Measurements from ENCODE around the gene PKLR. TPM values are rescaled to one million over a fixed set of nuclear protein-coding genes. Genes with fewer than 3 reads are reported as not detected.
"Not testable (repeated sequence)": the region's sequence is repeated elsewhere in the genome, so short reads cannot be mapped to it uniquely, and the experiment has no call there.

The PKLR gene
- total RNA-seq, 4 donors from 2014 or later: 0.21 TPM; not detected in 3

- TF ChIP-seq POLR2A (IDR thresholded peaks at IDR 0.05): no peak
- no peak for TF ChIP-seq CTCF (IDR thresholded peaks at IDR 0.05)
- H3K27me3 ChIP-seq: peaks cover 5 to 9% of the 10 kb centered on the region in 2 donors
- H3K4me3 ChIP-seq: no peak overlapping the region
- intact Hi-C loops (cut with DNase I; ENCODE audit: low total_unique reads): no loop called here
- no peaks in the 10 kb centered on the region for H3K9me3 ChIP-seq
- H3K4me1 ChIP-seq: no peaks in the 10 kb centered on the region
- DNase-seq: no peak
- no peak overlapping the region for H3K27ac ChIP-seq
- no peaks in the 10 kb centered on the region for H3K36me3 ChIP-seq
These were observed 6.6 kb downstream of the PKLR start for GRCh38 chr1:155294520-155295182.

GRCh38 chr1:155293086-155293749 lies 8.0 kb downstream of the PKLR start:
- H3K36me3 ChIP-seq: no peaks in the 10 kb centered on the region
- peaks cover 5 to 9% of the 10 kb centered on the region in 2 donors for H3K27me3 ChIP-seq
- H3K27ac ChIP-seq: no peak overlapping the region
- H3K4me3 ChIP-seq: no peak overlapping the region
- H3K9me3 ChIP-seq: no peaks in the 10 kb centered on the region
- TF ChIP-seq CTCF (IDR thresholded peaks at IDR 0.05) (no peak), POLR2A (IDR thresholded peaks at IDR 0.05) (no peak)
- intact Hi-C loops (cut with DNase I; ENCODE audit: low total_unique reads): no loop called here
- H3K4me1 ChIP-seq: no peaks in the 10 kb centered on the region
- no peak for DNase-seq

- intact Hi-C loops (cut with DNase I; ENCODE audit: low total_unique reads); H3K36me3 ChIP-seq; H3K4me1 ChIP-seq; H3K27me3 ChIP-seq; H3K9me3 ChIP-seq; H3K27ac ChIP-seq; H3K4me3 ChIP-seq; DNase-seq: not testable (repeated sequence)
These were observed 10.2 kb downstream of the PKLR start for GRCh38 chr1:155291006-155291405.

GRCh38 chr1:155287987-155288543 lies 13.2 kb downstream of the PKLR start:
- H3K27me3 ChIP-seq: no peaks in the 10 kb centered on the region
- DNase-seq: no peak
- TF ChIP-seq CTCF (IDR thresholded peaks at IDR 0.05): no peak
- TF ChIP-seq POLR2A (IDR thresholded peaks at IDR 0.05): no peak
- no peaks in the 10 kb centered on the region for H3K36me3 ChIP-seq
- H3K4me3 ChIP-seq: no peak overlapping the region
- H3K27ac ChIP-seq: no peak overlapping the region
- H3K4me1 ChIP-seq: no peaks in the 10 kb centered on the region
- no peaks in the 10 kb centered on the region for H3K9me3 ChIP-seq
- intact Hi-C loops (cut with DNase I; ENCODE audit: low total_unique reads): no loop called here

- TF ChIP-seq CTCF (IDR thresholded peaks at IDR 0.05) (no peak), POLR2A (IDR thresholded peaks at IDR 0.05) (no peak)
- intact Hi-C loops (cut with DNase I; ENCODE audit: low total_unique reads): no loop called here
These were observed 14.7 kb downstream of the PKLR start for GRCh38 chr1:155286544-155286943.

More at GRCh38 chr1:155286544-155286943, 14.7 kb downstream of the PKLR start:
- no peaks in the 10 kb centered on the region for H3K9me3 ChIP-seq
- no peaks in the 10 kb centered on the region for H3K36me3 ChIP-seq
- no peak overlapping the region for H3K27ac ChIP-seq
- no peaks in the 10 kb centered on the region for H3K27me3 ChIP-seq
- H3K4me3 ChIP-seq: no peak overlapping the region
- no peaks in the 10 kb centered on the region for H3K4me1 ChIP-seq
- DNase-seq: no peak
